Measurements from ENCODE around the gene PPFIA4.
A peak's percentile ranks its signal among the peaks of the same experiment; 100 is the strongest.
"Not testable (repeated sequence)": the region's sequence is repeated elsewhere in the genome, so short reads cannot be mapped to it uniquely, and the experiment has no call there.

The PPFIA4 gene

GRCh38 chr1:203026031-203026665 lies at the start of gene PPFIA4:
PPFIA4 (plus strand) TSS chr1:203026491; CDS start chr1:203039009, 12,518 bp downstream.
- peak; percentile 87 for DNase-seq (ENCODE audit: low spot score)

- no peak for DNase-seq (ENCODE audit: low spot score)
These were observed 49.7 kb upstream of the PPFIA4 start for GRCh38 chr1:202976633-202977032.

- DNase-seq (ENCODE audit: low spot score), result no peak
These were observed 46.8 kb upstream of the PPFIA4 start for GRCh38 chr1:202979459-202979858.

GRCh38 chr1:202981939-202982338 lies 44.4 kb upstream of the PPFIA4 start:
- DNase-seq (ENCODE audit: low spot score), result no peak

- no peak for DNase-seq (ENCODE audit: low spot score)
These were observed 43.4 kb upstream of the PPFIA4 start for GRCh38 chr1:202982715-202983430.

GRCh38 chr1:202986120-202986519 lies 40.2 kb upstream of the PPFIA4 start:
- not testable (repeated sequence) for DNase-seq (ENCODE audit: low spot score)

- DNase-seq (ENCODE audit: low spot score), result no peak
These were observed 39.0 kb upstream of the PPFIA4 start for GRCh38 chr1:202987255-202987654.

GRCh38 chr1:202987922-202988583 lies 38.2 kb upstream of the PPFIA4 start:
- DNase-seq (ENCODE audit: low spot score), result no peak

- DNase-seq (ENCODE audit: low spot score), result no peak
These were observed 36.4 kb upstream of the PPFIA4 start for GRCh38 chr1:202989879-202990278.

- no peak for DNase-seq (ENCODE audit: low spot score)
These were observed 35.2 kb upstream of the PPFIA4 start for GRCh38 chr1:202991112-202991511.

GRCh38 chr1:202994756-202995155 lies 31.5 kb upstream of the PPFIA4 start:
- DNase-seq (ENCODE audit: low spot score), result no peak

GRCh38 chr1:202998836-202999750 lies 27.2 kb upstream of the PPFIA4 start:
- peak; percentile 76 for DNase-seq (ENCODE audit: low spot score)

GRCh38 chr1:203000217-203000944 lies 25.9 kb upstream of the PPFIA4 start:
- DNase-seq (ENCODE audit: low spot score), result no peak

GRCh38 chr1:203001986-203002385 lies 24.3 kb upstream of the PPFIA4 start:
- no peak for DNase-seq (ENCODE audit: low spot score)

- DNase-seq (ENCODE audit: low spot score), result no peak
These were observed 23.3 kb upstream of the PPFIA4 start for GRCh38 chr1:203002951-203003350.

- not testable (repeated sequence) for DNase-seq (ENCODE audit: low spot score)
These were observed 20.7 kb upstream of the PPFIA4 start for GRCh38 chr1:203005395-203006142.

GRCh38 chr1:203006948-203007871 lies 19.1 kb upstream of the PPFIA4 start, which contains the start of gene TMEM183A:
TMEM183A (plus strand) TSS chr1:203007374; CDS start chr1:203007466, 92 bp downstream.
- peak; percentile 98 for DNase-seq (ENCODE audit: low spot score)

GRCh38 chr1:203009185-203009584 lies 17.1 kb upstream of the PPFIA4 start:
- DNase-seq (ENCODE audit: low spot score), result no peak

- no peak for DNase-seq (ENCODE audit: low spot score)
These were observed 14.7 kb upstream of the PPFIA4 start for GRCh38 chr1:203011582-203011981.
